ENCODE measurements around the gene UGT1A1.

Gene UGT1A1

GRCh38 chr2:233758141-233758540, 1.9 kb upstream of the UGT1A1 start:
- no peak for DNase-seq (ENCODE audit: low spot score)

- no peak for DNase-seq (ENCODE audit: low spot score)
Observed at GRCh38 chr2:233758849-233759248, 1.2 kb upstream of the UGT1A1 start.

DNA sequence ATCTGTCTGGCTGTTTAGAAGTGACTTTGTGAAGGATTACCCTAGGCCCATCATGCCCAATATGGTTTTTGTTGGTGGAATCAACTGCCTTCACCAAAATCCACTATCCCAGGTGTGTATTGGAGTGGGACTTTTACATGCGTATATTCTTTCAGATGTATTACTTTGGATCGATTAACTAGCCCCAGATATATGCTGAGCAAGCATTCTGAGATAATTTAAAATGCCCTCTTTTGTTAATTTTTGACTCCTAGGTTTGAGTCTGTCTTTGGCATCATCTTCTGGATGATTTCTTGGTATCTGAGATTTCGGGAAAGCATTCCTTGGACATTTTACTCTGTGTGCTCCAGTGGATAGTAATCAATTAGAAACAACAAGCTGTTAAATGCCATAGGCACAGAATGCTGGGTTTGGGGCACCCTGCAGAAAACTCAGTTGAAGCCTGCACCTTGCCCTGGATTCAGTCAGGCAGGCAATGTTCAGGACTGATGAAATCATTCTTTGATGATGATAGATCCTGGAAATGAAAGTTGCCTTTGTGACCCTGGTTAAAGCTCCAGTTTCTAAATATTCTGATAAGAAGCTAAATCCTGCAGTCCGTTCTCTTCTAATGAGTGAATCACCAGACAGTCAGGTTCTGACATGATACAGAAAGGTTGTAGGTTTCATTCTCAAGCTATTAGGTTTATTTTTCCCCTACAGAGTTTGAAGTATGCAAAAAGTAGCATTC, 1.1 kb downstream of the UGT1A1 start:
- no peak for DNase-seq (ENCODE audit: low spot score)

GRCh38 chr2:233764264-233764663, 4.2 kb downstream of the UGT1A1 start:
- DNase-seq (ENCODE audit: low spot score) = peak; percentile 38

DNA sequence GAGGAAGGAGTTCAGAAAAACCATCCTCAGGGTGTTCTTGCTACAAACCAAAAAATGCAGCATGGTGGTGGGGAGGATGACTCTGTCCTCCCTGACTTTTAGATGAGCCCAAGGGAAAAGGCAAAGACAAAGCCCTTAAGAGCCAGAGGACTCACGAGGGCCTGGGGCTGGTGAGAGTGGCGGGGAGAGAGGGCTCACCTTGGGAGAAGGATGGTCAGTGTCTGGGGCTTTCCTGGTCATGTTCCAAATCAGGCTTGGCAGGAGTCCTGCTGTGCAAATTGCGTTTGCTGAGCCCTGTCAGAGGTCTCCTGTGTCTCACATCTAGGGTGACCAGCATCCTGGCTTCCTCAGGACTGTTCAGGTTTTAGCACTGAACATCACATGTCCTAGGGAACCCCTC, 4.7 kb downstream of the UGT1A1 start:
- DNase-seq (ENCODE audit: low spot score) = no peak

DNA sequence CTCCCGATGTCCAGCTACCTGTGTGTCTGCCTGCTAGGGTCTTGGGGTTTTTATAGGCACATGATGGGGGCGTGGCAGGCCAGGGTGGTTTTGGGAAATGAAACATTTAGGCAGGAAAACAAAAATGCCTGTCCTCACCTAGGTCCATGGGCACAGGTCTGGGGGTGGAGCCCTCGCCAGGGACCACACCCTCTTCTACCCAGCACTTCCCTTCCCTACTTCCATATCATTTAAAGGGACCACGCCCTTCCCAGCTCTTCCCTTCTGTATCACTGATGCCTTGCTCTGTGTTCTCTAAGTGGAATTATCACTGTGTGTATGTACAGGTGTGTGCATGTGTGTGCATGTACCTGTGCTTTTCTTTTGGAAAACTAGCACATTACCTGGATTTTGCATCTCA, 6.3 kb downstream of the UGT1A1 start:
- no peak for DNase-seq (ENCODE audit: low spot score)

DNA sequence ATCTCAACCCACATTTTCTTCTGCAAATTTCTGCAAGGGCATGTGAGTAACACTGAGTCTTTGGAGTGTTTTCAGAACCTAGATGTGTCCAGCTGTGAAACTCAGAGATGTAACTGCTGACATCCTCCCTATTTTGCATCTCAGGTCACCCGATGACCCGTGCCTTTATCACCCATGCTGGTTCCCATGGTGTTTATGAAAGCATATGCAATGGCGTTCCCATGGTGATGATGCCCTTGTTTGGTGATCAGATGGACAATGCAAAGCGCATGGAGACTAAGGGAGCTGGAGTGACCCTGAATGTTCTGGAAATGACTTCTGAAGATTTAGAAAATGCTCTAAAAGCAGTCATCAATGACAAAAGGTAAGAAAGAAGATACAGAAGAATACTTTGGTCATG, 8.0 kb downstream of the UGT1A1 start:
- no peak for DNase-seq (ENCODE audit: low spot score)

DNA sequence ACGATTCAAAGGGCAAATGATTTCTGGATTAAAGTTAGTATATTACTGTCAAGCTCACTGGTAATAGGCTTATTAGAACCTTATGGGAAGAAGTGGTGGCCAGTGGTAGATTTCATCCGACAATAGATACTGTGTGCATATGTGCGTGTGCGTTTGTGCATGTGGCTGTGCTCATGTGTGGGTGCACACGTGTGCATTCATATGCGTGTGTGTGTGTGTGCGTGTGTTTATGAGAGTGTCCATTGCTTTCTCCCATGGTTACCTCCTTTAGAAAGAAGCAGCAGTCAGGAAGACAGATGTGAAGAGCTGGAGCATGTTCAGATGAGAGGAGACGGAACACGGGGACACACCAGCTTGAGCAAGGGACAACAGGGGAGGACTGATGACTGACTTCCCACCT, 9.2 kb downstream of the UGT1A1 start:
- DNase-seq (ENCODE audit: low spot score) = no peak

GRCh38 chr2:233772153-233772552, 12.1 kb downstream of the UGT1A1 start:
- DNase-seq (ENCODE audit: low spot score) = no peak

- DNase-seq (ENCODE audit: low spot score) = no peak
Observed at GRCh38 chr2:233772583-233772982, 12.5 kb downstream of the UGT1A1 start.

DNA sequence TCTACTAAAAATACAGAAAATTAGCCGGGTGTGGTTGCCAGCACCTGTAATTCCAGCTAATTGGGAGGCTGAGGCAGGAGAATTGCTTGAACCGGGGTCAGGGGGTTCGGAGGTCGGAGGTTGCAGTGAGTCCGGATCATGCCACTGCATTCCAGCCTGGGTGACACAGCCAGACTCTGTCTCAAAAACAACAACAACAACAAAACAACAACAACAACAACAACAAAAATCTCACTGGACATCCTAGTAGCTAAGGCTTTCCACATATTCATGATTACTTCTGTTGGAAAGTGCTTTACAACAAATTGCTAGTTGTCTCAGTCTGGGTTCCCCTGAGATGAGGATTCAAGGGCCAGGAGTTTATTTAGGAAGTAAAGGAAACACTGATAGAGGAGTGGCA, 13.8 kb downstream of the UGT1A1 start:
- no peak for DNase-seq (ENCODE audit: low spot score)

- DNase-seq (ENCODE audit: low spot score) = no peak
Observed at GRCh38 chr2:233775414-233775813, 15.3 kb downstream of the UGT1A1 start.

DNA sequence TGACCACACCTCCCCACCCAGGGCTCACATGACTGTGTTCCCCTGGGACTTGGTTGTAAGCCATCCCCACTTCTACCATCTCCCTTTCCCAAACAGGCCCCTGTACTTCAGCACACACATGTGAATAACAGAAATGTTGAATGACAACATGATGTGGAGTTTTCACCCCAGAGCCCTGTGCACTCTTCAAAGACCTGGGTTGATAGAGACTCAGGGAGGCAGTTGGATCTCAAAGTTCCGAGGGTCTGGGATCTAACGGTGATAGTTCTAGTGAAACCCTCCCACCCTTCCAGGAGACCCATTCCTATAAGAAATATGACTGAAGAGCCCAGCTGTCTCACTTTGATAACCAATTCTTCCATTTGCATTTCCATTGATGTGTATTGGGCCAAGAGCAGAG, 18.0 kb downstream of the UGT1A1 start, which contains the start of gene MROH2A:
TSS of gene MROH2A (plus strand) at position 301 of the 400 bp plus-strand sequence. CDS start 1,029 bp downstream, outside the sequence.
- no peak for DNase-seq (ENCODE audit: low spot score)

GRCh38 chr2:233779722-233780121, 19.7 kb downstream of the UGT1A1 start:
- DNase-seq (ENCODE audit: low spot score) = no peak

GRCh38 chr2:233780771-233781170, 20.7 kb downstream of the UGT1A1 start:
- no peak for DNase-seq (ENCODE audit: low spot score)

- DNase-seq (ENCODE audit: low spot score) = no peak
Observed at GRCh38 chr2:233789554-233789953, 29.5 kb downstream of the UGT1A1 start.

DNA sequence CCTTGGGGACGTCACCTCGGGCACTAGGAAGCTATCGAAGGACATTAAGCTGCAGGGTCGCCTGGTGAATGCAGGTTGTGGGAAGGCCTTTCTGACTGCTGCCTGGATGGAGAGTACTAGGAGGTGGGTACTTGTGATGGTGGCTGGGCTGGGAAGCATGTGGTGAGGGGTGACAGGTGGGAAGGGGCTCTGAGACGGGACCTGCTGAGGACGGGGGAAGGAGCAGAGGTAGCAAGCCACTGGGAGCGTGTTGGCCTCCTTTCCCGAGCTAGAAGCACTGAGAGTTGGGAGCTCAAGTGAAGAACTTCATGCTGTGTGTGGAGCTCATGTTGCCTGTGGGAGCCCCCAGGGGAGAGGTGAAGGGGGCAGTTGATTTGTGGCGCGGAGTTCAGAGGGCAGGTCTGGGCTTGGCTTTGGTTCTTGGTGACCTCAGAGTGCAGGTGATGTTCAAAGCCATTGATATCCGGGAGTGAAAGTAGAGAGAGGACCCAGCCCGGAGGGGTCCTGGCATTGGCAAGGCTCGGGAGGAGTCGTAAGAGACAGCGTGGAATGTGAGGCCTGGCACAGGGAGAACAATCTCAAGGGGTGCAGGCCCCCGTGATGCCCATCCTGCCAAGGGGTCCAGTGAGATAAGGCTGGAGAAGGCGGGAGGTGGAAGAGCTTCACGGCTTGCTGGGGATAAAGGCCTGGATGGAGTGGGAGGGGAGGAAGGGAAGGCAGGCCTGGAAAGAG, 31.2 kb downstream of the UGT1A1 start:
- DNase-seq (ENCODE audit: low spot score) = no peak

GRCh38 chr2:233791883-233792329, 31.8 kb downstream of the UGT1A1 start:
- DNase-seq (ENCODE audit: low spot score) = no peak

DNA sequence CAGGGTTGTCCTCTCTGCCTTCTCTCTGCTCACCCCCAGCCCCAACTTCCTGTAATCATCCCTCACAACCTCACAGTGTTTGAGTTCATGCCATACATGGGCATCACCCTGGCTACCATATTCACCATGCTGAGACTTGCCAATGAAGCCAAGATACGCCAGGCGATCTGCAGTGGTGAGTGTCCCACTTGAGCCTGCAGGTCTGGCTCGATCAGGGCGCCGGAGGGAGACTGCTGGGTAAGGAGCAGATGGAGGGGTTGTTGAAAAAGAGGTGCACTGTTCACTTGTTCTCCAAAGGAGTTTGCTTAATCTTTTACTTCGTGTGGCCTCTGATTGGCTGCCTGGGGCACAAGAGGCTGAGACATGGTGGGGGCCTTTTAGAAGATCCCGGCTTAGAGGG, 32.6 kb downstream of the UGT1A1 start:
- DNase-seq (ENCODE audit: low spot score) = no peak

GRCh38 chr2:233793465-233794127, 33.5 kb downstream of the UGT1A1 start:
- no peak for DNase-seq (ENCODE audit: low spot score)

DNA sequence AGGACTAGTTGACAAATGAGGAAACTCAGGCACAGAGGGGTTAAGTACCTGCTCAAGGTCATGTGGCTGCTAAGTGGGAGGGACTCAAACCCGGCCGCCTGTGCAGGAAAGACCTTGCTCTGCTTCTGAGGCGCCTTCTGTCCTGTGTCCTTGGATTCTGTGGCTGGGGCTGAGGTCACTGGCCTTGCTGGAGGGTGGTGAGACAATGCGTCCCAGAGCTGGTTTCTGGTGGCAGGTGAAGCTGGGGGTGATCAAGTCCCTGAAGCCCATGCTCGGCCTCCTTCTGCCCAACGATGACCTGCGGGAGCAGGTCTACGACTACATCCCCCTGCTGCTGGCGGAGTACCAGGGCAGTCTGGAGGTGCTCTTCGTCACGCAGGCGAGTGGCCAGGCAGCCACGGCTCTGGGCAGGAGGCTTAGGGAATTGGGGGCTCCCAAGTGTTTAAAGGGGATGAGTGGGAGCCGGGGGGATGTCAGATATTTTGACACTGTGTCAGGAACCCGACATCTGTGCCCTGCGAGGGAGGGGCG, 34.1 kb downstream of the UGT1A1 start:
- no peak for DNase-seq (ENCODE audit: low spot score)

- DNase-seq (ENCODE audit: low spot score) = no peak
Observed at GRCh38 chr2:233795735-233796171, 35.7 kb downstream of the UGT1A1 start.

GRCh38 chr2:233796254-233796653, 36.2 kb downstream of the UGT1A1 start:
- no peak for DNase-seq (ENCODE audit: low spot score)

Measured in GM03348 (cell line).